H1 (cell line): ENCODE results near the gene ZNF687. TPM values are rescaled to one million over a fixed set of nuclear protein-coding genes. Genes with fewer than 3 reads are reported as not detected.

Source experiments
- CTBP2 ChIP-seq: IDR thresholded peaks from 2 replicates; pipeline ENCODE4 v1.7.0; 2011; ENCODE audit warnings: borderline replicate concordance, mild to moderate bottlenecking, moderate library complexity, mixed read lengths, low read length; ENCODE audit not compliant: insufficient read depth, insufficient read length
- KDM5A ChIP-seq: fragments of 200-600 bp; IDR thresholded peaks from 2 replicates; pipeline ENCODE4 v1.7.1; 2012; ENCODE audit warnings: mild to moderate bottlenecking, low read length, inconsistent platforms, mixed read lengths
- MAX ChIP-seq: IDR thresholded peaks from 2 replicates; pipeline ENCODE4 v1.6.1; 2012; ENCODE audit warnings: inconsistent platforms
- SIRT6 ChIP-seq: IDR thresholded peaks from one replicate; pipeline ENCODE4 v1.7.1; 2012; ENCODE audit warnings: low read length, inconsistent platforms
- TCF12 ChIP-seq: IDR thresholded peaks from 2 replicates; pipeline ENCODE4 v1.6.1; 2011; ENCODE audit warnings: low read depth, mild to moderate bottlenecking, low read length
- TEAD4 ChIP-seq: IDR thresholded peaks from 2 replicates; pipeline ENCODE4 v1.6.1; 2012; ENCODE audit warnings: low read depth, low read length, inconsistent platforms, mixed read lengths
- polyA plus RNA-seq, 7 experiments: library from polyadenylated mRNA; depleted of rRNA in 3 of 7; stranded (reverse) in 5 of 7; unstranded in 2 of 7; fragments of >200 nt in 5 of 7; fragments of 200-250 nt in 2 of 7; gene quantifications; 1 replicate in 5 of 7; 2 replicates in 1 of 7; 4 replicates in 1 of 7; pipeline versions ENCODE4 v1.2.1 to v1.2.3, GENCODE V29; 2011 to 2013; ENCODE audit warnings: missing spikeins in 2 of 7, mixed read lengths in 2 of 7
- total RNA-seq: library from RNA; stranded (reverse); fragmentation: NEBNext Ultra II Directional; extraction: Animal tissue kit (Norgen Biotek cat#: 25700); gene quantifications from 2 replicates; pipeline ENCODE4 v1.2.1, GENCODE V29; 2021

ZNF687 gene
- total and polyA plus RNA-seq, 2 of the 8 experiments (the other 6 are each of a cell fraction or from before 2014, with no cell fraction given) = 45.9 to 69.9 TPM

- TF ChIP-seq SIRT6 = no peak
- no peak for TF ChIP-seq MAX
- TF ChIP-seq KDM5A = no peak
- no peak for TF ChIP-seq TCF12
- TF ChIP-seq CTBP2 = no peak
- no peak for TF ChIP-seq TEAD4
These were observed 28.9 kb downstream of the ZNF687 start (continued) for GRCh38 chr1:151311011-151311410.
